MM.1S (cell line): ENCODE data around the gene TUNAR.

Source experiments
- EZH2 ChIP-seq: fragments of 300-600 bp; sonication (generic); optimal IDR thresholded peaks from 2 replicates; pipeline ENCODE3; 2017; ENCODE audit warnings: low read depth, mild to moderate bottlenecking, antibody characterized with exemption, low read length, mixed read lengths
- EZH2phosphoT487 ChIP-seq: fragments of 300-600 bp; sonication (generic); IDR thresholded peaks from 2 replicates; pipeline ENCODE4 v1.6.1; 2018; ENCODE audit warnings: antibody characterized with exemption, low read length
- TF ChIP-seq, protein P1 (sequence below): fragments of 300-600 bp; sonication (generic); IDR thresholded peaks from 2 replicates; pipeline ENCODE4 v1.5.1; 2016; ENCODE audit warnings: antibody characterized with exemption, low read length, mixed read lengths

DNA sequence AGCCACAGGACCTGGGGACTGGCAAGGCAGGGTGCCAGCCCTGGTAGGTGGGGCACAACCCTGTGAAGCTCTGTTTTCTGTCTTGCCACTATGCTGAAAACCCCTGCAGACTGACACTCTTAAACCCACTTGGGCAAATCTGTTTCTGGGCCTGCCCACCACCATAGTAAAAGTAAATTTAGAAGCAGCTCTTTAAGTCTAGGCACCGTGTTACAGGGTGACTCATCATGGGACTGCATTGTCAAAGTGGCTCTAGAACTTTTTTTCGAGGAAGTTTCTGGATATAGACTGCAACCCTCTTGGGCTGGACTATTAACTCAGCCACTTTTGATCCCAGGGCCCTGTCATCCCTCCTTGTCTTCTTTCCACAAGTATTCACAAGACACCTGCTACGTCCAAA lies 7.7 kb downstream of the TUNAR start:
- TF ChIP-seq, protein P1, sequence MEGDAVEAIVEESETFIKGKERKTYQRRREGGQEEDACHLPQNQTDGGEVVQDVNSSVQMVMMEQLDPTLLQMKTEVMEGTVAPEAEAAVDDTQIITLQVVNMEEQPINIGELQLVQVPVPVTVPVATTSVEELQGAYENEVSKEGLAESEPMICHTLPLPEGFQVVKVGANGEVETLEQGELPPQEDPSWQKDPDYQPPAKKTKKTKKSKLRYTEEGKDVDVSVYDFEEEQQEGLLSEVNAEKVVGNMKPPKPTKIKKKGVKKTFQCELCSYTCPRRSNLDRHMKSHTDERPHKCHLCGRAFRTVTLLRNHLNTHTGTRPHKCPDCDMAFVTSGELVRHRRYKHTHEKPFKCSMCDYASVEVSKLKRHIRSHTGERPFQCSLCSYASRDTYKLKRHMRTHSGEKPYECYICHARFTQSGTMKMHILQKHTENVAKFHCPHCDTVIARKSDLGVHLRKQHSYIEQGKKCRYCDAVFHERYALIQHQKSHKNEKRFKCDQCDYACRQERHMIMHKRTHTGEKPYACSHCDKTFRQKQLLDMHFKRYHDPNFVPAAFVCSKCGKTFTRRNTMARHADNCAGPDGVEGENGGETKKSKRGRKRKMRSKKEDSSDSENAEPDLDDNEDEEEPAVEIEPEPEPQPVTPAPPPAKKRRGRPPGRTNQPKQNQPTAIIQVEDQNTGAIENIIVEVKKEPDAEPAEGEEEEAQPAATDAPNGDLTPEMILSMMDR = no peak
- TF ChIP-seq EZH2 (no peak), EZH2phosphoT487 (no peak)
